Hepatocyte (in vitro differentiated cells): Measurements from ENCODE around the gene CEBPZOS.

Experiments
- EZH2 ChIP-seq: fragments of 200-600 bp; sonication (generic); IDR thresholded peaks from 2 replicates; pipeline ENCODE4 v1.6.1; 2016; ENCODE audit warnings: antibody characterized with exemption, mild to moderate bottlenecking, borderline replicate concordance
- EZH2phosphoT487 ChIP-seq: fragments of 200-600 bp; sonication (generic); IDR thresholded peaks from one replicate; pipeline ENCODE4 v1.6.1; 2018; ENCODE audit warnings: antibody characterized with exemption, mild to moderate bottlenecking, low read depth, moderate library complexity; ENCODE audit not compliant: unreplicated experiment, severe bottlenecking
- TF ChIP-seq, protein P1 (sequence below): fragments of 200-600 bp; sonication (generic); IDR thresholded peaks from 2 replicates; pipeline ENCODE4 v1.5.1; 2016; ENCODE audit warnings: antibody characterized with exemption, mild to moderate bottlenecking; ENCODE audit not compliant: poor library complexity

DNA sequence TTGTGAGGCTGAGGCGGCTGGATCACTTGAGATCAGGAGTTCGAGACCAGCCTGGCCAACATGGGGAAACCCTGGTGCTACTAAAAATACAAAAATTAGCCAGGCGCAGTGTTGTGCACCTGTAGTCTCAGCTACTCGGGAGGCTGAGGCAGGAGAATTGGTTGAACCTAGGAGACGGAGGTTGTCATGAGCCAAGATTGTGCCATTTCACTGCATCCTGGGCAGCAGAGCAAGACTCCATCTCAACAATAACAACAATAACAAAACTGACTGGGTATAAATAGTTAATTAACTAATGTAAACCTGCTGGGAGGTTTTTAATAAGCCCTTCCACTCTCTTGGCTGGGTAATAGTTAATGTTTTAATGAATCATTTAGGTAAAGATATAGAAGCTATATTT, 15.7 kb upstream of the CEBPZOS start:
- TF ChIP-seq, protein P1, sequence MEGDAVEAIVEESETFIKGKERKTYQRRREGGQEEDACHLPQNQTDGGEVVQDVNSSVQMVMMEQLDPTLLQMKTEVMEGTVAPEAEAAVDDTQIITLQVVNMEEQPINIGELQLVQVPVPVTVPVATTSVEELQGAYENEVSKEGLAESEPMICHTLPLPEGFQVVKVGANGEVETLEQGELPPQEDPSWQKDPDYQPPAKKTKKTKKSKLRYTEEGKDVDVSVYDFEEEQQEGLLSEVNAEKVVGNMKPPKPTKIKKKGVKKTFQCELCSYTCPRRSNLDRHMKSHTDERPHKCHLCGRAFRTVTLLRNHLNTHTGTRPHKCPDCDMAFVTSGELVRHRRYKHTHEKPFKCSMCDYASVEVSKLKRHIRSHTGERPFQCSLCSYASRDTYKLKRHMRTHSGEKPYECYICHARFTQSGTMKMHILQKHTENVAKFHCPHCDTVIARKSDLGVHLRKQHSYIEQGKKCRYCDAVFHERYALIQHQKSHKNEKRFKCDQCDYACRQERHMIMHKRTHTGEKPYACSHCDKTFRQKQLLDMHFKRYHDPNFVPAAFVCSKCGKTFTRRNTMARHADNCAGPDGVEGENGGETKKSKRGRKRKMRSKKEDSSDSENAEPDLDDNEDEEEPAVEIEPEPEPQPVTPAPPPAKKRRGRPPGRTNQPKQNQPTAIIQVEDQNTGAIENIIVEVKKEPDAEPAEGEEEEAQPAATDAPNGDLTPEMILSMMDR, result no peak
- TF ChIP-seq EZH2 (no peak), EZH2phosphoT487 (no peak)
